Measurements from ENCODE around the gene PCDHGC5.

DNA sequence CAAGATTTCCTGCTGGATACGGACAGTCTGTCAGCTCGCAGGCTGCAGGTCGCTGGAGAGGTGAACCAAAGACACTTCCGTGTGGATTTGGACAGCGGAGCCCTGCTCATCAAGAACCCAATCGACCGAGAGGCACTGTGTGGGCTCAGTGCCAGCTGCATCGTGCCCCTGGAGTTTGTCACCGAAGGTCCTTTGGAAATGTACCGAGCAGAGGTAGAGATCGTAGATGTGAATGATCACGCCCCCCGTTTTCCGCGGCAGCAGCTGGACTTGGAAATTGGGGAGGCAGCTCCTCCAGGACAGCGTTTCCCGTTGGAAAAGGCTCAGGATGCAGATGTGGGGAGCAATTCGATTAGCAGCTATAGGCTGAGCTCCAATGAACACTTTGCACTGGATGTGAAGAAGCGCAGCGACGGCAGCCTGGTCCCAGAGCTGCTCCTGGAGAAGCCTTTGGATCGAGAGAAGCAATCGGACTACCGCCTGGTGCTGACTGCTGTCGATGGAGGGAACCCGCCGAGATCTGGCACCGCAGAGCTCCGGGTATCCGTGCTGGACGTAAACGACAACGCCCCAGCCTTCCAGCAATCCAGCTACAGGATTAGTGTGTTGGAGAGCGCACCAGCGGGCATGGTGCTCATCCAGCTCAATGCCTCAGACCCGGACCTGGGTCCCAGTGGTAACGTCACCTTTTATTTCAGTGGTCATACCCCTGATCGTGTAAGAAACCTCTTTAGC is 3.4 kb upstream of the PCDHGC5 start:
- TF ChIP-seq, protein P1, sequence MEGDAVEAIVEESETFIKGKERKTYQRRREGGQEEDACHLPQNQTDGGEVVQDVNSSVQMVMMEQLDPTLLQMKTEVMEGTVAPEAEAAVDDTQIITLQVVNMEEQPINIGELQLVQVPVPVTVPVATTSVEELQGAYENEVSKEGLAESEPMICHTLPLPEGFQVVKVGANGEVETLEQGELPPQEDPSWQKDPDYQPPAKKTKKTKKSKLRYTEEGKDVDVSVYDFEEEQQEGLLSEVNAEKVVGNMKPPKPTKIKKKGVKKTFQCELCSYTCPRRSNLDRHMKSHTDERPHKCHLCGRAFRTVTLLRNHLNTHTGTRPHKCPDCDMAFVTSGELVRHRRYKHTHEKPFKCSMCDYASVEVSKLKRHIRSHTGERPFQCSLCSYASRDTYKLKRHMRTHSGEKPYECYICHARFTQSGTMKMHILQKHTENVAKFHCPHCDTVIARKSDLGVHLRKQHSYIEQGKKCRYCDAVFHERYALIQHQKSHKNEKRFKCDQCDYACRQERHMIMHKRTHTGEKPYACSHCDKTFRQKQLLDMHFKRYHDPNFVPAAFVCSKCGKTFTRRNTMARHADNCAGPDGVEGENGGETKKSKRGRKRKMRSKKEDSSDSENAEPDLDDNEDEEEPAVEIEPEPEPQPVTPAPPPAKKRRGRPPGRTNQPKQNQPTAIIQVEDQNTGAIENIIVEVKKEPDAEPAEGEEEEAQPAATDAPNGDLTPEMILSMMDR (IDR thresholded peaks at IDR 0.05): no peak
- TF ChIP-seq EZH2 (IDR thresholded peaks at IDR 0.05; ENCODE audit: borderline replicate concordance, insufficient read depth, low read depth, low read length, poor library complexity, severe bottlenecking): no peak
